ENCODE measurements around the gene CACNA1I. TPM values are rescaled to one million over a fixed set of nuclear protein-coding genes. Genes with fewer than 3 reads are reported as not detected.
A peak's percentile ranks its signal among the peaks of the same experiment; 100 is the strongest.

CACNA1I gene
- total RNA-seq, 2 donors from 2014 or later, result 0.27 to 1.4 TPM

DNA sequence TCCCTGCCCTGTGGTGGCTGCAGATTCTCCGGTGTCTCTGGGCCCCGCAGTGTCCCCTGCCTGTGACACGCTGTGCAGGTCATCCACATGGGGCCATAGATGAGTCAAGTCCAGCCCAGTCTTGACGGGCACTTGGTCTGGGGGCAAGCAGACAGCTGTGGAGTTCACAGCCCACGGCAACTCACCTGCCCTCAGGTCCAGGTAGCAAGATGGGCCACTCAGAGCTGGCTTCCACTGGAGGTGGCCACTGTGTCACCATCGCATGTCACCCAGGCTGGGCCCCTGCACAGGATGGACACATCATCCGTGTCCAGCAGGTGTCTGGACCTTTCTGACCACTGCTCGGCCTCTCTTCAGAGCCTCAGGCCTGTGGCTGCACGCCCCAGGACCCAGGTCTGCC, 109.9 kb downstream of the CACNA1I start:
- no peak for ATAC-seq
- Mint-ChIP-seq H3K36me3 (no peaks in the 10 kb centered on the region), H3K27ac (no peak overlapping the region), H3K9me3 (no peaks in the 10 kb centered on the region)
- no peak for DNase-seq (ENCODE audit: low spot score in 2 of 2)

DNA sequence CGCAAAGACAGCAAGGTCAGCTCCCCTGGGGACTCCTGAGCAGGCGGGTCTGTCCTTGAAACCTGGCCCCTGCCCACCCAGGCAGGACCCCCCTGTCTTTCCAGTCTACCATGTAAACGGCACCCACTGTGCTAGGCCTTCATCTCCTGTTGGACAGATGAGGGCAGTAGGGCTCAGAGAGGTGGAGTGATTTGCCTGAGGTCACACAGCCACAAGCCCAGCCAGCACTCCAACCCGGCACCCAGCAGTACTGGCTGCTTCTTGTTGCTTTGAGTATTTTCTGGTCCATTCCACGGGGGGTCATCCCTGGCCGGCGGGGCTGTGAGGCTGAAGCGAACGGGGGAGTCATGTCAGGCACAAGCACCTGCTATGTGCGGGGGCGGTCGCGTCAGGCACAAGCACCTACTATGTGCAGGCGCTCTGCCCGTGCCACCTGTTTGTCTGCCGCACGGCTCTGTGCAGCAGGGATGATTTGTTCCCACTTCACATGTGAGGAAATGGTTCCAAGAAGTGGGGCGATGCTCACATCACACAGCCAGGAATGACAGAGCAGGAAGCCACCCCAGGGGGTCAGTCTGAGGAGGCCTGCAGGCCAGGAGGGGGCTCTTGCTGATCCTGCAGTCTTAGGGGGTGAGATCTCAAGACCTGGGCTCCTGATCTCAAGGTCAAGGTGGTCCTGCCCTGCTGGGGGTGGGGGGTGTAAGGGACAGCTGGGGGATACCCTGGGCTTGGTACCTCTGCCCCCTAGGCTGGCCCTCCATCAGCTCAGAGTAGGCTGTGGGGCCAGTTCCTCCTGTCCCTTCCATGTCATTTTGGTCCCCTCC, 110.7 kb downstream of the CACNA1I start:
- Mint-ChIP-seq H3K27ac (no peak overlapping the region), H3K9me3 (no peaks in the 10 kb centered on the region), H3K36me3 (no peaks in the 10 kb centered on the region)
- no peak for DNase-seq (ENCODE audit: low spot score in 2 of 2)
- no peak for ATAC-seq

- H3K27ac Mint-ChIP-seq, result no peak overlapping the region
- DNase-seq (ENCODE audit: low spot score in 2 of 2) (no peak), ATAC-seq (no peak)
- no peaks in the 10 kb centered on the region for H3K9me3 Mint-ChIP-seq
- H3K36me3 Mint-ChIP-seq, result no peaks in the 10 kb centered on the region
These were observed 112.4 kb downstream of the CACNA1I start for GRCh38 chr22:39682994-39683393.

DNA sequence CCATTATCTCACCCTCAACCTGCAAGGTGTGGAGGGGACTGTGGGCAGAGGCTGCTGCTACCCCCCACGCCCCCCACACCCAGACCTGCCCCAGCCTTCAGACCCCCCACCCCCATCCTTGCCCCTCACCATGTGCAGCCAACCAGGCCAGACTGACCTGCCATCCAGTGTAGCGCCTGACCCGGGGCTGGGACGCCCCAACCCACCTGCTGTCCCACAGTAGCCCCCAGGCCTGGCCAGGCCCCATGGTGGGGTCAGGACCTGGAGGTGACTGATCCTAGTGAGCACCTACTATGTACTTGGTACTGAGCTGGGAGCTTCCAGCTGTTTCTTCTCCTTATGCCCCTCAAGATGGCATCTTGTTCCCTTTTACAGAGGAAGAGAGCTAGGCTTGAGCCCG, 113.1 kb downstream of the CACNA1I start:
- ATAC-seq (no peak), DNase-seq (ENCODE audit: low spot score in 2 of 2) (no peak)
- Mint-ChIP-seq H3K36me3 (no peaks in the 10 kb centered on the region), H3K27ac (no peak overlapping the region), H3K9me3 (no peaks in the 10 kb centered on the region)

GRCh38 chr22:39684702-39685281, 114.2 kb downstream of the CACNA1I start:
- no peaks in the 10 kb centered on the region for H3K9me3 Mint-ChIP-seq
- no peak for ATAC-seq
- no peak overlapping the region for H3K27ac Mint-ChIP-seq
- no peaks in the 10 kb centered on the region for H3K36me3 Mint-ChIP-seq
- no peak for DNase-seq (ENCODE audit: low spot score in 2 of 2)

DNA sequence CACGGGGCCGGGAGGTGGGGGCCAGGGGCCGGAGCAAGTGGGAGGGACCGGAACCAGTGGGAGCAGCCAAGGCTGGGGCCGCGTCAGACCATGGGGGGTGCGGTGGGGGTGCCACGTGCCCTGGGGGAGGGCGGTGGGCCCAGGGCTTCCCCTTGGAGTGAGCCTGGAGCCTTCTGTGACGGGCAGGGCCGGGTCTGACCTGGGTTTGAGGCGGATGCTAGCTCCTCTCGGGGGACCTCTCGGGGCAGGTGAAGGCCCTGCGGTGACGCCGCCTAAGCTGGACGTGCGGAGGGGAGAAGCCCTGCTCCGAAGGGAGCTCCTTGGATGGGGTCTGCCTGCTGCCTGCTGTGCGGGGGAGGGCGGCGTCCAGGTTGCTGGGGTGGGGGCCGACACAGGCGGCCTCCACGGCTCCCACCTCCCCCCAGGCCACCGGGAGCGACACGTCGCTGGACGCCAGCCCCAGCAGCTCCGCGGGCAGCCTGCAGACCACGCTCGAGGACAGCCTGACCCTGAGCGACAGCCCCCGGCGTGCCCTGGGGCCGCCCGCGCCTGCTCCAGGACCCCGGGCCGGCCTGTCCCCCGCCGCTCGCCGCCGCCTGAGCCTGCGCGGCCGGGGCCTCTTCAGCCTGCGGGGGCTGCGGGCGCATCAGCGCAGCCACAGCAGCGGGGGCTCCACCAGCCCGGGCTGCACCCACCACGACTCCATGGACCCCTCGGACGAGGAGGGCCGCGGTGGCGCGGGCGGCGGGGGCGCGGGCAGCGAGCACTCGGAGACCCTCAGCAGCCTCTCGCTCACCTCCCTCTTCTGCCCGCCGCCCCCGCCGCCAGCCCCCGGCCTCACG, 115.0 kb downstream of the CACNA1I start:
- Mint-ChIP-seq H3K36me3 (no peaks in the 10 kb centered on the region), H3K27ac (no peak overlapping the region), H3K9me3 (no peaks in the 10 kb centered on the region)
- DNase-seq (ENCODE audit: low spot score in 2 of 2) (no peak), ATAC-seq (no peak)

DNA sequence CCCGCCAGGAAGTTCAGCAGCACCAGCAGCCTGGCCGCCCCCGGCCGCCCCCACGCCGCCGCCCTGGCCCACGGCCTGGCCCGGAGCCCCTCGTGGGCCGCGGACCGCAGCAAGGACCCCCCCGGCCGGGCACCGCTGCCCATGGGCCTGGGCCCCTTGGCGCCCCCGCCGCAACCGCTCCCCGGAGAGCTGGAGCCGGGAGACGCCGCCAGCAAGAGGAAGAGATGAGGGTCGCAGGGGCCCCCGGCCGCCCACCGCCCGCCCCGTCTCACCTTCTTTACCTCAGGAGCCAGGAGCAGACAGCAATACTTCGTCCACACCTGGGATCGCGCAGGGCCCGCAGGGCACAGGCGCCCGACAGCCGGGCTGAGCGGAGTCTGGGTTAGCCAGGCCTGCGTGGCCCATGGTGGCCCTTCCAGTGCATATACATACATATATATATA, 115.6 kb downstream of the CACNA1I start:
- Mint-ChIP-seq H3K27ac (no peak overlapping the region), H3K36me3 (no peaks in the 10 kb centered on the region), H3K9me3 (no peaks in the 10 kb centered on the region)
- DNase-seq (ENCODE audit: low spot score in 2 of 2), result no peak
- no peak for ATAC-seq

DNA sequence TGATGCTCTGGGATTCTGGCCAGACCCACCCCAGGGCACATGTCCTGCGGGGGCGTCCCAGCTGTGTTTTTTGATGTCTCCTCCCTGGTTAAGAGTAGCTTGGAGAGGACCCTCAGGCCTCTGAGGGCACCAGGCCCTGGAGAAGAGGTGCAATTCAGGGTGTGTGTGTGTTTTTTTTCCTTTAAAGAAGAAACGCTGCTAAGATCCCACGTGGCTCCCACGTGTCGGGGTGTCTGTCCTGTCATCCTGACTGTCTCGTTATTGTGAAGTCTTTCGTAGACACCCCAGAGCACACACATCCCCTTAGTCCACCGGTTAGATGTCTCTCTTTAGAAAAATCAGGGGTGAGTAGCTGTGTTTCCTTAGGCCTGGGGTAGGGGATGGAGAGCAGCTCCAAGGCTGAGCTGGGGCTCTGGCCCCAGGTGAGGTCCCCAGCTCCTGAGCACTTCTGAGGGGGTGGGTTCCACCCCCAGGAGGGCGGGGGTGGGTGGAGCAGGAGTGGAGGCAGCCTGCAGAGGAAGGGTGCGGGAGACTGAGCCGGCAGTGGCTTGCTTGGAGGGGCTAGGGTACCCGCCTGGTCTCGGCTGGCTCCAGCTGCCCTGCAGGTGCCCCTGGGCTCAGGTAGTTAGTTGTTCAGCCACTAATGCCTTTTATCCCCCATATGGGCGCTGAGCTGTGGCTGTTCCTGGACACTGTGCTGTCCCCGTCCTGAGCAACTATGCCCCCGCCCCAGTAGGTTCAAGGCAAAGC, 116.4 kb downstream of the CACNA1I start:
- Mint-ChIP-seq H3K36me3 (no peaks in the 10 kb centered on the region), H3K9me3 (no peaks in the 10 kb centered on the region), H3K27ac (no peak overlapping the region)
- no peak for ATAC-seq
- DNase-seq (ENCODE audit: low spot score in 2 of 2), result no peak

DNA sequence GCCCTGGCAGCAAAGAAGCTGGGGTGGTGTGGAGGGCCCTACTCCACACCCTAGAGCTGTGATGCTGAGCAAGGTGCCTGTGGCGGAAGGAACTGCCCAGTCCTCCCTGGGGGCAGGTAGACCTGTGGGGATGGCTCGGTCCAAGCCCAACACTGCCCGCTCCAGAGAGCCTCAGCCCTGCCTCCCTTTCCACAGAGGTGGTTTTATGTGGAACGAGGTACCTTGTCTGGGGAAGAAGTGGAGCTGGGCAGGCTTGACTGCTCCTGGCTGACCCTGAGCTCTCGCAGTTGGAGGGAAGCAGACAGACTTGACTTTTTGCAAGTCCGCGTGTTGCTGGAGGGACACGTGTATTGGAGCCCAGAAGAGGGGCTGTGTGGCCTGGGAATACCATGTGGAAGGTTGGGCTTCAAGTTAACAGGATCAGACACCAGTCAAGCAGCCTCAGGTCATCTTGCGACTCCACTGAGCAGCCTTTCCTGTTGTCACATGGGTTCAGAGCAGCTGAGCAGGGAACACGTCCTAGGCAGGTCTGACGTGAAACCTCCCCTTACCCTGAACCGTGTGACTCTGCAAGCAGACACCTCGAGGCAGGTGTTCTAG, 117.7 kb downstream of the CACNA1I start:
- ATAC-seq (no peak), DNase-seq (ENCODE audit: low spot score in 2 of 2) (no peak)
- Mint-ChIP-seq H3K9me3 (no peaks in the 10 kb centered on the region), H3K36me3 (no peaks in the 10 kb centered on the region), H3K27ac (no peak overlapping the region)

- Mint-ChIP-seq H3K27ac (no peak overlapping the region), H3K36me3 (no peaks in the 10 kb centered on the region), H3K9me3 (no peaks in the 10 kb centered on the region)
- no peak for DNase-seq (ENCODE audit: low spot score in 2 of 2)
- ATAC-seq, result no peak
These were observed 118.9 kb downstream of the CACNA1I start for GRCh38 chr22:39689421-39689820.

DNA sequence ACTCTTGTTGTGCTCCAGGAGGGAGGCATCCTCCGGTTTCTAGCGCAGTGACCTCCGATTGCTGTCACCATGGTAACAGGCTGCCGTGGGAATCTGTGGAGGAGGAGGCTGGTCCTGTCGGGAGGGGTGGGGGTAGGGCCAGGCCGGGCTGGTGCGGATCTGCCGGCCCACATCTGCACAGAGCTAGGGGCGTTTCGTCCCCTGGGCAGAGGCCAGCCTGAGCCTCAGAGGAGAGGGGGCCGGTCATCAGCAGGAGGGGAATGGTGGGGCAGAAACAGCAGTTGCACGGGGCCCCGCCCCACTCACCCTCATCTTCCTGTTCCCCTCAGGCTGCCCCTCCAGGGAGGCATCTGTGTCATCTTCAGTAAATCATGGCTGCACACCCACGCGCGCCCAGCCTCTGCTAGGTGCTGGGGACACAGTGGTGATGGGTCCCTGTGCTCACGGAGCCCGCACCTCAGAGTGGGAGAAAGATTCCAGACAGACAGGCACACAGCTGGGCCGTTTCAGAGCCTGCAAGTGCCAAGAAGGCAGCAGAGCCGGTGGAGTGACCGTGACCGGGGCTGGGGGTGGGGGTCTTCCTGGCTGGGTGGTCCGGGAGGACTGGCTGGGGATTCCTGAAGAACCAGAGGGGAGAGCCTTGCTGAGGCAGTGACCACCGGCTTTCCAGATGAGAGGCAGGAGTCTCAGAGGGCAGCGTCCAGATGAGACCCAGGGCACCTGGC, 120.5 kb downstream of the CACNA1I start:
- H3K36me3 Mint-ChIP-seq, result no peaks in the 10 kb centered on the region
- ATAC-seq (no peak), DNase-seq (ENCODE audit: low spot score in 2 of 2) (no peak)
- H3K27ac Mint-ChIP-seq, result no peak overlapping the region
- H3K9me3 Mint-ChIP-seq, result no peaks in the 10 kb centered on the region

GRCh38 chr22:39693943-39694500, 123.5 kb downstream of the CACNA1I start:
- Mint-ChIP-seq H3K27ac (peak overlapping the region in 1 of 2 donors; percentile 54), H3K9me3 (no peaks in the 10 kb centered on the region), H3K36me3 (no peaks in the 10 kb centered on the region)
- DNase-seq (ENCODE audit: low spot score in 2 of 2) (no peak), ATAC-seq (no peak)

GRCh38 chr22:39697790-39698430, 127.4 kb downstream of the CACNA1I start:
- no peak for DNase-seq (ENCODE audit: low spot score in 2 of 2)
- H3K27ac Mint-ChIP-seq, result no peak overlapping the region
- no peaks in the 10 kb centered on the region for H3K36me3 Mint-ChIP-seq
- H3K9me3 Mint-ChIP-seq, result no peaks in the 10 kb centered on the region
- no peak for ATAC-seq

- H3K27ac Mint-ChIP-seq, result no peak overlapping the region
- H3K9me3 Mint-ChIP-seq, result no peaks in the 10 kb centered on the region
- H3K36me3 Mint-ChIP-seq, result no peaks in the 10 kb centered on the region
- DNase-seq (ENCODE audit: low spot score in 2 of 2), result no peak
- no peak for ATAC-seq
These were observed 129.2 kb downstream of the CACNA1I start for GRCh38 chr22:39699631-39700360.

GRCh38 chr22:39700565-39700964, 130.0 kb downstream of the CACNA1I start:
- H3K9me3 Mint-ChIP-seq, result no peaks in the 10 kb centered on the region
- ATAC-seq (no peak), DNase-seq (ENCODE audit: low spot score in 2 of 2) (no peak)
- no peaks in the 10 kb centered on the region for H3K36me3 Mint-ChIP-seq
- no peak overlapping the region for H3K27ac Mint-ChIP-seq

Data from activated naive CD4-positive, alpha-beta T cell treated with anti-CD3 and anti-CD28 coated beads, Interleukin-2, amount 50 U/mL, for 72 hours (primary cell).